Thoracic aorta (tissue), 2 donors: Measurements from ENCODE around the gene RAB40AL. TPM values are rescaled to one million over a fixed set of nuclear protein-coding genes. Genes with fewer than 3 reads are reported as not detected.

Source experiments
- ATAC-seq: fragments of 150-250 bp; one replicate; pipeline ENCODE4 v1.8.0; 2017; ENCODE audit warnings: low read depth; ENCODE audit not compliant: insufficient number of reproducible peaks, low FRiP score
- DNase-seq: peaks from one replicate; pipeline ENCODE4 v3.0.0-alpha.2; 2020; ENCODE audit warnings: low spot score
- H3K27ac ChIP-seq, 2 donors: fragments of 200-600 bp; sonication (generic); 1 replicate in 1 of 2; 2 replicates in 1 of 2; pipeline ENCODE4 v1.5.1; 2016; ENCODE audit warnings: mild to moderate bottlenecking in 2 of 2, moderate library complexity in 2 of 2
- H3K27me3 ChIP-seq: fragments of 200-600 bp; sonication (generic); replicated peaks from 2 replicates; pipeline ENCODE4 v1.6.0; 2016; ENCODE audit warnings: mild to moderate bottlenecking; ENCODE audit not compliant: insufficient read depth
- H3K36me3 ChIP-seq: fragments of 200-600 bp; sonication (generic); one replicate; pipeline ENCODE4 v1.5.1; 2016
- H3K4me1 ChIP-seq, 2 donors: fragments of 200-600 bp; sonication (generic); 1 replicate in 1 of 2; 2 replicates in 1 of 2; pipeline versions ENCODE4 v1.5.1 to v1.6.0; 2016; ENCODE audit warnings: low read depth in 2 of 2, mild to moderate bottlenecking in 1 of 2; ENCODE audit not compliant: control insufficient read depth in 1 of 2
- H3K4me3 ChIP-seq: fragments of 200-600 bp; sonication (generic); 2 replicates; pipeline ENCODE4 v1.5.1; 2016; ENCODE audit warnings: mild to moderate bottlenecking
- H3K9me3 ChIP-seq: fragments of 200-600 bp; sonication (generic); 2 replicates; pipeline ENCODE4 v1.5.1; 2016
- CTCF ChIP-seq: fragments of 200-600 bp; sonication (generic); IDR thresholded peaks from one replicate; pipeline ENCODE4 v1.5.1; 2019; ENCODE audit warnings: antibody characterized with exemption
- total RNA-seq, 2 donors: library from RNA; depleted of rRNA; stranded (reverse); fragments of >200 nt; gene quantifications; one replicate each; pipeline versions ENCODE4 v1.1.0 to v1.2.3, GENCODE V29; 2016

The RAB40AL gene
- total RNA-seq, 2 donors from 2014 or later: 1.2 to 1.4 TPM

GRCh38 chrX:102930990-102931756 is 5.9 kb upstream of the RAB40AL start:
- no peaks in the 10 kb centered on the region for H3K27me3 ChIP-seq
- no peak for TF ChIP-seq CTCF
- no peak overlapping the region for H3K27ac ChIP-seq
- no peak for ATAC-seq
- no peak for DNase-seq
- no peaks in the 10 kb centered on the region for H3K36me3 ChIP-seq
- H3K4me3 ChIP-seq: no peak overlapping the region
- H3K9me3 ChIP-seq: no peaks in the 10 kb centered on the region
- no peaks in the 10 kb centered on the region for H3K4me1 ChIP-seq

- H3K36me3 ChIP-seq: no peaks in the 10 kb centered on the region
- peak; percentile 47 for TF ChIP-seq CTCF
- no peaks in the 10 kb centered on the region for H3K4me1 ChIP-seq
- no peak overlapping the region for H3K27ac ChIP-seq
- ATAC-seq (no peak), DNase-seq (no peak)
- no peaks in the 10 kb centered on the region for H3K9me3 ChIP-seq
- H3K27me3 ChIP-seq: no peaks in the 10 kb centered on the region
- no peak overlapping the region for H3K4me3 ChIP-seq
Observed at GRCh38 chrX:102934624-102935023, 2.4 kb upstream of the RAB40AL start.

- Histone ChIP-seq H3K4me3 (peak overlapping the region; percentile 61), H3K36me3 (no peaks in the 10 kb centered on the region), H3K27me3 (no peaks in the 10 kb centered on the region), H3K27ac (no peak overlapping the region), H3K9me3 (no peaks in the 10 kb centered on the region), H3K4me1 (no peaks in the 10 kb centered on the region)
- ATAC-seq (peak; percentile 36), DNase-seq (no peak)
- peak; percentile 40 for TF ChIP-seq CTCF
Observed at GRCh38 chrX:102950908-102951866, 14.1 kb downstream of the RAB40AL start.

GRCh38 chrX:102957751-102958150 is 20.7 kb downstream of the RAB40AL start:
- no peak overlapping the region for H3K4me3 ChIP-seq
- no peak for ATAC-seq
- no peaks in the 10 kb centered on the region for H3K36me3 ChIP-seq
- H3K27ac ChIP-seq: no peak overlapping the region
- no peaks in the 10 kb centered on the region for H3K4me1 ChIP-seq
- no peak for DNase-seq
- H3K9me3 ChIP-seq: no peaks in the 10 kb centered on the region
- no peaks in the 10 kb centered on the region for H3K27me3 ChIP-seq
- TF ChIP-seq CTCF: no peak

- TF ChIP-seq CTCF: no peak
- DNase-seq (no peak), ATAC-seq (no peak)
- H3K9me3 ChIP-seq: no peaks in the 10 kb centered on the region
- no peak overlapping the region for H3K4me3 ChIP-seq
- no peak overlapping the region for H3K27ac ChIP-seq
- no peaks in the 10 kb centered on the region for H3K27me3 ChIP-seq
- no peaks in the 10 kb centered on the region for H3K36me3 ChIP-seq
- H3K4me1 ChIP-seq: no peaks in the 10 kb centered on the region
Observed at GRCh38 chrX:102958794-102959193, 21.7 kb downstream of the RAB40AL start.
